AG20443 (cell line): ENCODE results near the gene LYST.
"Not testable (repeated sequence)": the region's sequence is repeated elsewhere in the genome, so short reads cannot be mapped to it uniquely, and the experiment has no call there.

Source experiments
- DNase-seq: peaks from one replicate; pipeline ENCODE4 v3.0.0; 2012; ENCODE audit warnings: low spot score, mixed read lengths

Gene LYST

GRCh38 chr1:235632506-235633401 is 234.0 kb downstream of the LYST start:
- peak; percentile 75 for DNase-seq

GRCh38 chr1:235631816-235632215 is 234.9 kb downstream of the LYST start:
- no peak for DNase-seq

GRCh38 chr1:235628316-235629005 is 238.2 kb downstream of the LYST start:
- no peak for DNase-seq

GRCh38 chr1:235625831-235626230 is 240.9 kb downstream of the LYST start:
- DNase-seq, result no peak

- no peak for DNase-seq
Observed at GRCh38 chr1:235625340-235625739, 241.4 kb downstream of the LYST start.

GRCh38 chr1:235624721-235625333 is 241.9 kb downstream of the LYST start:
- peak; percentile 25 for DNase-seq

DNA sequence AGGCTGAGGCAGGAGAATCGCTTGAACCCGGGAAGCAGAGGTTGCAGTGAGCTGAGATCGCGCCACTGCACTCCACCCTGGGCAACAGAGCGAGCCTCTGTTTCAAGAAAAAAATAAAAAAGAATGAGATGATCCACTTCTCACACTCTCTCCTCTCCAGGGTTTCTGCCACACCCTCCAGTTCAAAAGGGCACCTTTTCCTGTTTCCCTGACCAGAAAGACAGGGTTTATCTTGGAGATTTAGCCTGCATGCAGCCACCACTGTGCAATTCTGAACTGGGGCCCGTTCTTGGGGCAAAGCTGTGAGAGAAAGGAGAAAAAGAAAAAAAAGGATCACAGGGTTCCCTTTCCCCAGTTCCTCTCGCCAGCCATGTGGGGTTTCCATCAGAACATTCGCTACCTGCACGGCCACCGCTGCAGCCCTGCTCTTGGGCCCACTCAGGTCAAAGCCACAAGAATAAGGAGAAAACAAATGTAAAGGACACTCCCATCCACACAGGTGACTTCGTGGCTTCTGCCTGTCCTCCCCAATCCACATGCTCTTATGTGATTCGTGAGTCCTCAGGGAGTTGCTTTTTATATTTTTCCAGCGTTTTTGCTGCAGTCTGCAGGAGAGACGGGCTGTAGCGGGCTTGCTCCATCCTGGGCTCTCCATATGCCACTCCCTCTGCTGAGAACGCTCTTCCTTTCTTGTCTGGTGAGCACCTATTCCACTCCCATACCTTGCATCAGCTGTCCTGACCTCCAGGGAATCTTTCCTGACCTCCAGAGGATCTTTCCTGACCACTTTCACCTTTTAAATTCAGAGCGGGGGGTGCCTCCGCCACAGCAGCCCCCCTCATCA is 243.5 kb downstream of the LYST start:
- DNase-seq, result no peak

GRCh38 chr1:235619149-235619548 is 247.6 kb downstream of the LYST start:
- DNase-seq, result not testable (repeated sequence)

DNA sequence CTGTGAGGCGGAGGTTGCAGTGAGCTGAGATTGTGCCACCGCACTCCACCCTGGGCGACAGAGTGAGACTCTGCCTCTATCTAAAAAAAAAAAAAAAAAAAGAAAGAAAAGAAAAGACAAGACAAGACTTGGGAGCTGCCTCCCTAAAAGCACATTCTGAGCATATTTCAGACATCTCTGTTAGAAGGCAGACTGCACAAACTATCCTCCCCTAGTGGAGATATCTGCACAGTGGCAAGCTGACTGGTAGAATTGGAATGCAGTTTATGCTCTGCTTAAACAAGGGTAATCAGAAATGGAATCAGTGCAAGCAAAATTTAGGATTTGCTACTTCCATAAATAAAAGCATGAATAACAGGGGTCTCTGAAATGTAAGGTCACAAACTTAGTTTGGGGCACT is 248.9 kb downstream of the LYST start:
- peak; percentile 87 for DNase-seq

DNA sequence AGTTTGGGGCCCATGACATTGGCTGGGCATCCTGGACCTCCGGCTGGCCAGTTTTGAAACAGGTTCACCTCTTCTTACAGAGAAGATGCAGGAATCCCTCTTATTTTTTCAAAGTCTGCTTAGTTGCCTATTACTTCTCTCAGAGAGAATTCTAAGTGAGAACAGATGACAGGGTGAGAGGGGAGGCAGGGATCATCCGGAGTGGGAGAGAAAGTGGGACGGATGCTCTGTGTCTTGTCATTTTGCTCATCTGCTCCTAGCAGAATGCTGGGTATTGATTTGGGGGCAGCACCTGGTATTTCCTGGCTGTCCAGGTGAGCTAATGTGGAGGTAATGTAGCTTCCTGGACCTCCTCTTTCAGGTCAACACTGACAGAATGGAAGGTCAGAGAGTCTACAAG is 249.6 kb downstream of the LYST start:
- no peak for DNase-seq

DNA sequence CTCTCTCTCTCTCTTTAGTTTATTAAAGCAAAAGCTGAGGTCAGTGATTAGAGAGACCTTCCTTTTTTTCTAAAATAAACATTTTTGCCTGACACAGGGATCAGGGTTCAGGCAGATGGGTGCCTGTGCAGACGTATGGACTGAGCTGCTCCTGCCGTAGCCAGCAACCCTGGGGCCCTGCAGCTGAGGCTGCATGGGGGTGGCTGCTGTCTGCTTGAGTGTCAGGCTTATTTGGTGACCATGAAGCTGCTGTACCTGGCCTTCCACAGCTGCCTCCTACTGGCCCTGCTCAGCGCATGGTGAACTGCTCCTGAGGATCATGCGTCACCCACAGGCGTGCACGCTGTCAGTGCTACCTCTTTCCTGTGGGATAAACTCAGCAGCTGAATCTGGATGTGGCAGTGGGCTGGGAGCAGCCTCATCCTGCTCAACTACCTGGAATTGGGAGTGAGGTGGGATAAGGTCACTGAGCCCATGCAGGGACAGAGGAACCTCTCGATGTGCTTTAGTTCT is 252.2 kb downstream of the LYST start:
- DNase-seq, result no peak

DNA sequence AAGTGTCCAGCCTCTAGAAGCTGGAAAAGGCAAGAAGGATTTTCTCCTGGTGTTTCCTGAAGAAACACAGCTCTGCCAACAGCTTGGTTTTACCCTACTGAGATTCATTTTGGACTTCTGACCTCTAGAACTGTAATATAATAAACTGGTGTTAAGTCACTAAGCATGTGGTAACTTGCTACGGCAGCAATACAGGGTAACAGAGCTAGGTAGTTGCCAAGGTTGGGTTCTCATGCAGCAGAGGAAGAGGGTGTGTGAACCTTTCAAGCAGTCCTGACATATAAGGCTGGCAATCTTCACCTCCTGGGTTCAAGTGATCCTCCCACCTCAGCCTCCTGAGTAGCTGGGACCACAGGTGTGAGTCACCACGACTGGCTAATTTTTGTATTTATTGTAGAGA is 253.1 kb downstream of the LYST start:
- no peak for DNase-seq

DNA sequence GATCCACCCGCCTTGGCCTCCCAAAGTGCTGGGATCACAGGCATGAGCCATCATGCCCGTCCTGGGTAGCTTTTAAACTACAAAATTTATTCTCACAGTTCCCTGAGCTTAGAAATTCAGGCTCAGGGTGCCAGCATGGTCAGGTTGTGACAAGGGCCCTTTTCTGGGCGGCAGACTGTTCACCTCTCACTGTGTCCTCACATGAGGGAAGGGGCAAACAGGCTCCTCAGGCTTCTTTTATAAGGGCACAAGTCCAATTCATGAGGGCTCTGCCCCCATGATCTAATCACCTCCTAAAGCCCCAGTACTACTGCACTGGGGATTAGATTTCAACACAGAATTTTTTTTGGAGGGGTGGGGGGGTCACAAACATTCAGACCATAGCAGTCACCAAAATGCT is 253.9 kb downstream of the LYST start:
- no peak for DNase-seq
